Measurements from ENCODE around the gene SMARCA2.
A peak's percentile ranks its signal among the peaks of the same experiment; 100 is the strongest.

Gene SMARCA2

GRCh38 chr9:2086971-2087370 is 71.8 kb downstream of the SMARCA2 start:
- no peak for DNase-seq (ENCODE audit: low spot score)

- peak; percentile 1 for DNase-seq (ENCODE audit: low spot score)
Measured at GRCh38 chr9:2087500-2088313, 72.6 kb downstream of the SMARCA2 start.

- DNase-seq (ENCODE audit: low spot score): no peak
Measured at GRCh38 chr9:2093920-2094597, 78.9 kb downstream of the SMARCA2 start.

GRCh38 chr9:2096376-2096970 is 81.3 kb downstream of the SMARCA2 start:
- no peak for DNase-seq (ENCODE audit: low spot score)

- DNase-seq (ENCODE audit: low spot score): no peak
Measured at GRCh38 chr9:2106666-2107065, 91.5 kb downstream of the SMARCA2 start.

GRCh38 chr9:2107906-2108451 is 92.8 kb downstream of the SMARCA2 start:
- no peak for DNase-seq (ENCODE audit: low spot score)

GRCh38 chr9:2109069-2109650 is 94.0 kb downstream of the SMARCA2 start:
- no peak for DNase-seq (ENCODE audit: low spot score)

- no peak for DNase-seq (ENCODE audit: low spot score)
Measured at GRCh38 chr9:2110036-2110435, 94.9 kb downstream of the SMARCA2 start.

GRCh38 chr9:2116073-2116472 is 100.9 kb downstream of the SMARCA2 start:
- no peak for DNase-seq (ENCODE audit: low spot score)

GRCh38 chr9:2117527-2117926 is 102.4 kb downstream of the SMARCA2 start:
- DNase-seq (ENCODE audit: low spot score): no peak

- DNase-seq (ENCODE audit: low spot score): no peak
Measured at GRCh38 chr9:2119566-2119965, 104.4 kb downstream of the SMARCA2 start.

GRCh38 chr9:2120926-2121689 is 106.0 kb downstream of the SMARCA2 start:
- DNase-seq (ENCODE audit: low spot score): peak; percentile 15

- no peak for DNase-seq (ENCODE audit: low spot score)
Measured at GRCh38 chr9:2122299-2122698, 107.2 kb downstream of the SMARCA2 start.

- no peak for DNase-seq (ENCODE audit: low spot score)
Measured at GRCh38 chr9:2125906-2126305, 110.8 kb downstream of the SMARCA2 start.

- no peak for DNase-seq (ENCODE audit: low spot score)
Measured at GRCh38 chr9:2126331-2126803, 111.2 kb downstream of the SMARCA2 start.

- no peak for DNase-seq (ENCODE audit: low spot score)
Measured at GRCh38 chr9:2127486-2127885, 112.3 kb downstream of the SMARCA2 start.

- no peak for DNase-seq (ENCODE audit: low spot score)
Measured at GRCh38 chr9:2128141-2128540, 113.0 kb downstream of the SMARCA2 start.

- DNase-seq (ENCODE audit: low spot score): no peak
Measured at GRCh38 chr9:2128618-2129017, 113.5 kb downstream of the SMARCA2 start.

GRCh38 chr9:2130941-2131340 is 115.8 kb downstream of the SMARCA2 start:
- DNase-seq (ENCODE audit: low spot score): no peak

- DNase-seq (ENCODE audit: low spot score): peak; percentile 13
Measured at GRCh38 chr9:2132484-2133082, 117.4 kb downstream of the SMARCA2 start.

- no peak for DNase-seq (ENCODE audit: low spot score)
Measured at GRCh38 chr9:2134391-2134790, 119.2 kb downstream of the SMARCA2 start.
